Daoy (cell line): Measurements from ENCODE around the gene SERPINB13. TPM values are rescaled to one million over a fixed set of nuclear protein-coding genes. Genes with fewer than 3 reads are reported as not detected.

Experiments used
- DNase-seq: peaks from one replicate; pipeline ENCODE4 v3.0.0-alpha.2; 2015; ENCODE audit warnings: low read depth
- total RNA-seq: library from RNA; depleted of rRNA; stranded (reverse); fragments of >200 nt; shearing (Covaris generic); gene quantifications from 2 replicates; pipeline ENCODE4 v1.2.3, GENCODE V29; 2014; rRNA removed

SERPINB13 gene
- total RNA-seq, 1 experiment from 2014 or later = not detected

- no peak for DNase-seq
These were observed 59.8 kb downstream of the SERPINB13 start for GRCh38 chr18:63646936-63647335.

GRCh38 chr18:63648241-63648640 is 61.1 kb downstream of the SERPINB13 start:
- DNase-seq = no peak

Other genes starting within 250 kb of the SERPINB13 start
- gene KDSR, start 220.1 kb upstream of the SERPINB13 start, total RNA-seq = 22.7 and 26.2 TPM in 2 replicates
- 36.9 and 42.8 TPM in 2 replicates for gene VPS4B, start 164.9 kb upstream of the SERPINB13 start, total RNA-seq
- not detected in 2 replicates for gene SERPINB5, start 110.4 kb upstream of the SERPINB13 start, total RNA-seq
- not detected in 2 replicates for gene SERPINB12, start 45.0 kb upstream of the SERPINB13 start, total RNA-seq
- gene SERPINB4, start 56.9 kb downstream of the SERPINB13 start, total RNA-seq = not detected in 2 replicates
- not detected in 2 replicates for gene SERPINB3, start 74.5 kb downstream of the SERPINB13 start, total RNA-seq
- not detected in 2 replicates for gene SERPINB11, start 115.6 kb downstream of the SERPINB13 start, total RNA-seq
- gene SERPINB7, start 188.1 kb downstream of the SERPINB13 start, total RNA-seq = 1.4 and 1.7 TPM in 2 replicates